Colonic mucosa (tissue), 4 donors: ENCODE results near the gene ASPRV1. TPM values are rescaled to one million over a fixed set of nuclear protein-coding genes. Genes with fewer than 3 reads are reported as not detected.

ENCODE experiments used
- DNase-seq: peaks from one replicate; pipeline ENCODE4 v3.0.0-alpha.2; 2020
- H3K27ac ChIP-seq: fragments of 200-600 bp; one replicate; pipeline ENCODE4 v1.8.0; 2021
- H3K27me3 ChIP-seq: fragments of 200-600 bp; one replicate; pipeline ENCODE4 v1.8.0; 2021
- H3K36me3 ChIP-seq: fragments of 200-600 bp; one replicate; pipeline ENCODE4 v1.8.0; 2021
- H3K4me1 ChIP-seq: fragments of 200-600 bp; one replicate; pipeline ENCODE4 v1.8.0; 2021; ENCODE audit warnings: mild to moderate bottlenecking
- H3K4me3 ChIP-seq: fragments of 200-600 bp; one replicate; pipeline ENCODE4 v1.8.0; 2021
- H3K9ac ChIP-seq, 2 donors: one replicate each; pipeline ENCODE4 v1.7.0; 2013; ENCODE audit warnings: control low read depth in 2 of 2, low read depth in 2 of 2, low read length in 2 of 2
- H3K9me3 ChIP-seq: fragments of 200-600 bp; one replicate; pipeline ENCODE4 v1.8.0; 2021
- CTCF ChIP-seq: fragments of 200-600 bp; IDR thresholded peaks from one replicate; pipeline ENCODE4 v1.8.0; 2022; ENCODE audit warnings: antibody characterized with exemption, mild to moderate bottlenecking
- intact Hi-C: fragments of 100-400 bp; cut with DNase I; formaldehyde crosslinking; loops from one replicate; pipeline ENCODE4 v1.14.1; 2022
- total RNA-seq, 2 donors: library from RNA; stranded (reverse); fragmentation: NEBNext Ultra II Directional in 1 of 2; extraction: Animal tissue kit (Norgen Biotek cat#: 25700) in 1 of 2; gene quantifications; one replicate each; pipeline ENCODE4 v1.2.1, GENCODE V29; 2021
- donor health status: healthy.
- donor health status: DM: no; HTN: no; CAD: no.
- donor health status: DM: no; HTN: no; CAD: no.

The ASPRV1 gene
- total RNA-seq, 2 donors from 2014 or later: 0.40 to 0.82 TPM

DNA sequence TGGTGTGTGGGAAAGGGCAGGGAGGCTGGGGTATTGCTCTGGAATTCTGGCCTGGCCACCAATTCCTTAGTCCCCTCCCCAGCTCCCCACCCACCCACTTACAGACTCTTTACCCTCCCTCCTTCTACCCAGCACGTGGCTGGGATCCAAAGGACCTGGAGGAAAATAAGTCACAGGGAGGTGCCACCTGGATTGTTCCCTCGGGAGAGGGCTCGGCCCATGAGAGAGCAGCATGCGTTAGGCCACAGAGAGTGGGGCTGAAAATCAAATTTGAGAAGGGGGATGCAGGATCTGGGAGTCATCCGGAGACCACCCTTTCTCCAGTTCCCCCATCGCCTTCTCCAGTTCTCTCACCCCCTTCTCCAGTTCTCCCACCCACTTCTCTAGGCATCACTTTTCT, 3.0 kb downstream of the ASPRV1 start:
- H3K27ac ChIP-seq: no peak overlapping the region
- intact Hi-C loops: no loop called here
- no peak overlapping the region for H3K9ac ChIP-seq
- no peaks in the 10 kb centered on the region for H3K27me3 ChIP-seq
- H3K4me1 ChIP-seq: no peaks in the 10 kb centered on the region
- no peaks in the 10 kb centered on the region for H3K9me3 ChIP-seq
- H3K4me3 ChIP-seq: no peak overlapping the region
- H3K36me3 ChIP-seq: no peaks in the 10 kb centered on the region
- no peak for DNase-seq
- no peak for TF ChIP-seq CTCF

DNA sequence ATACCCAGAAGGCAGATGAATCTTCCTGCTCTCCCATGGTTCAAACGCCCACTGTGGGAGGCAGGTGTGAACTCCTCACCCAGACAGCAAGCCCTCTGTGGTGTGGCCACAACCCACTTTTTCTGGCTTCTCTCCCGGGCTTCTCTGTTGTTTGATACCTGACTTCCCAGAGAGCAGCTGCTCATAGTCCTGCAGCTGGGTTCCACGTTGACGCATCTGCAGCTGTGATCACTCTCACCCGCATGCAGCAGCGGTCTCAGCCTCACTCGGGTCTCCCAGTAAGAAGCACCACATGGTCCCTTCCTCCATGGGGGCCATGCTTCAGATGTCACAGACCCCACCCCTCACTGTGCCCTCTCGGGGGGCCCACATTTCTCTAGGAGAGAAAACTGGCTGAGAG, 3.5 kb downstream of the ASPRV1 start:
- H3K4me1 ChIP-seq: no peaks in the 10 kb centered on the region

DNA sequence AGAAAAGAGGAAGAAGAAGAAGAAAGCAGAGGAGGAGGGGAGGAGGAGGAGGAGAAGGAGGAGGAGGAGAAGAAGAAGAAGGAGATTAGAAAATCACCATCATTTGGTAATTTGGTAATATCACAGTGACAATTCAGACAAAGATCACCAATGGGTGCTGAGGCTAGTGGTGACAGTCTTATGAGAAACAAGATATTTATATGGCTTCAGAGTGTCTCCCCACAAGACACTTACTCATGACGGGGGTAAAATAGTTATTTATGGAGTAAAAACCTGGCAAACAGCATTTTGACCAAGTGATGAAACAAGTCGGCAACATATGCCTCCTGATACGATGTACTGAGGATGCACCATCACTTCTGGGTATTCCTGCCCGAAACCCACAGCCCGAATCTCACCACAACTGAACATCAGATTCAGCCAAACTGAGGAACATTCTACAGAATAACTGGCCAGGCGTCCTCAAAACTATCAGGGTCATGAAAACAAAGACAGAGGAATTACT, 4.9 kb downstream of the ASPRV1 start:
- Histone ChIP-seq H3K4me3 (no peak overlapping the region), H3K9me3 (no peaks in the 10 kb centered on the region), H3K27ac (no peak overlapping the region), H3K4me1 (no peaks in the 10 kb centered on the region), H3K27me3 (no peaks in the 10 kb centered on the region), H3K36me3 (no peaks in the 10 kb centered on the region), H3K9ac (no peak overlapping the region)
- TF ChIP-seq CTCF: no peak
- intact Hi-C loops: no loop called here
- DNase-seq: no peak

More for the DNA sequence above, 3.5 kb downstream of the ASPRV1 start:
- intact Hi-C loops: no loop called here
- Histone ChIP-seq H3K4me3 (no peak overlapping the region), H3K9ac (no peak overlapping the region), H3K9me3 (no peaks in the 10 kb centered on the region), H3K36me3 (no peaks in the 10 kb centered on the region), H3K27ac (no peak overlapping the region), H3K27me3 (no peaks in the 10 kb centered on the region)
- TF ChIP-seq CTCF: no peak
- DNase-seq: no peak

GRCh38 chr2:69955029-69955428, 6.4 kb downstream of the ASPRV1 start:
- no peak overlapping the region for H3K4me3 ChIP-seq
- no peak for TF ChIP-seq CTCF
- no peaks in the 10 kb centered on the region for H3K9me3 ChIP-seq
- intact Hi-C loops: no loop called here
- no peaks in the 10 kb centered on the region for H3K36me3 ChIP-seq
- H3K27me3 ChIP-seq: no peaks in the 10 kb centered on the region
- no peak overlapping the region for H3K9ac ChIP-seq
- DNase-seq: no peak
- H3K4me1 ChIP-seq: no peaks in the 10 kb centered on the region
- no peak overlapping the region for H3K27ac ChIP-seq

DNA sequence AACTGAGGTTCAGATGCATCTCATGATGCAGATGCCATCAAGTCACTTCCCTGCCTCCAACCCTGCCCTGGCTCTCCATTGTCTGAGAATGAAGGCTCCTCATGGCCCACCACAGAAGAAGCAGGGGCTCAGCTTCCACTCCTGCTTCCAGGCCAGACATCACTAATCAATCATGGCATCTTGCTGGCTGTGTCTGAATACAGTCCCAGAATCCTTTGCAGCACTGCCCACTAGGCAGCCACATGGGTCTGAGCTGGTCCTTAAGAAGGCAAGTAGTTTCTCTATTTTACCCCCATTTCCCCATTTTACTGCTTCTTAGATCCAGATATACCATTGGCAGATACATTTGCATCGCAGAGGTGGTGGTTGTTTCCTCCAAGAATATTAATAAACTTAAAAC, 7.3 kb downstream of the ASPRV1 start:
- intact Hi-C loops: no loop called here
- H3K9me3 ChIP-seq: no peaks in the 10 kb centered on the region

More for the DNA sequence above, 7.3 kb downstream of the ASPRV1 start:
- no peak for TF ChIP-seq CTCF
- Histone ChIP-seq H3K27me3 (no peaks in the 10 kb centered on the region), H3K27ac (no peak overlapping the region), H3K9ac (no peak overlapping the region), H3K4me1 (no peaks in the 10 kb centered on the region), H3K36me3 (no peaks in the 10 kb centered on the region), H3K4me3 (no peak overlapping the region)
- DNase-seq: no peak
